GM12801 (cell line): ENCODE measurements around the gene SLC16A10.

ENCODE experiments used
- TF ChIP-seq, protein P1 (sequence below): IDR thresholded peaks from one replicate; pipeline ENCODE4 v1.5.1; 2011; ENCODE audit warnings: control low read depth; ENCODE audit not compliant: insufficient read length; ENCODE audit errors: extremely low read depth

The SLC16A10 gene

GRCh38 chr6:111176760-111177099, 89.4 kb downstream of the SLC16A10 start:
- TF ChIP-seq, protein P1, sequence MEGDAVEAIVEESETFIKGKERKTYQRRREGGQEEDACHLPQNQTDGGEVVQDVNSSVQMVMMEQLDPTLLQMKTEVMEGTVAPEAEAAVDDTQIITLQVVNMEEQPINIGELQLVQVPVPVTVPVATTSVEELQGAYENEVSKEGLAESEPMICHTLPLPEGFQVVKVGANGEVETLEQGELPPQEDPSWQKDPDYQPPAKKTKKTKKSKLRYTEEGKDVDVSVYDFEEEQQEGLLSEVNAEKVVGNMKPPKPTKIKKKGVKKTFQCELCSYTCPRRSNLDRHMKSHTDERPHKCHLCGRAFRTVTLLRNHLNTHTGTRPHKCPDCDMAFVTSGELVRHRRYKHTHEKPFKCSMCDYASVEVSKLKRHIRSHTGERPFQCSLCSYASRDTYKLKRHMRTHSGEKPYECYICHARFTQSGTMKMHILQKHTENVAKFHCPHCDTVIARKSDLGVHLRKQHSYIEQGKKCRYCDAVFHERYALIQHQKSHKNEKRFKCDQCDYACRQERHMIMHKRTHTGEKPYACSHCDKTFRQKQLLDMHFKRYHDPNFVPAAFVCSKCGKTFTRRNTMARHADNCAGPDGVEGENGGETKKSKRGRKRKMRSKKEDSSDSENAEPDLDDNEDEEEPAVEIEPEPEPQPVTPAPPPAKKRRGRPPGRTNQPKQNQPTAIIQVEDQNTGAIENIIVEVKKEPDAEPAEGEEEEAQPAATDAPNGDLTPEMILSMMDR = no peak

GRCh38 chr6:111177131-111177530, 89.8 kb downstream of the SLC16A10 start:
- TF ChIP-seq, protein P1 = no peak

DNA sequence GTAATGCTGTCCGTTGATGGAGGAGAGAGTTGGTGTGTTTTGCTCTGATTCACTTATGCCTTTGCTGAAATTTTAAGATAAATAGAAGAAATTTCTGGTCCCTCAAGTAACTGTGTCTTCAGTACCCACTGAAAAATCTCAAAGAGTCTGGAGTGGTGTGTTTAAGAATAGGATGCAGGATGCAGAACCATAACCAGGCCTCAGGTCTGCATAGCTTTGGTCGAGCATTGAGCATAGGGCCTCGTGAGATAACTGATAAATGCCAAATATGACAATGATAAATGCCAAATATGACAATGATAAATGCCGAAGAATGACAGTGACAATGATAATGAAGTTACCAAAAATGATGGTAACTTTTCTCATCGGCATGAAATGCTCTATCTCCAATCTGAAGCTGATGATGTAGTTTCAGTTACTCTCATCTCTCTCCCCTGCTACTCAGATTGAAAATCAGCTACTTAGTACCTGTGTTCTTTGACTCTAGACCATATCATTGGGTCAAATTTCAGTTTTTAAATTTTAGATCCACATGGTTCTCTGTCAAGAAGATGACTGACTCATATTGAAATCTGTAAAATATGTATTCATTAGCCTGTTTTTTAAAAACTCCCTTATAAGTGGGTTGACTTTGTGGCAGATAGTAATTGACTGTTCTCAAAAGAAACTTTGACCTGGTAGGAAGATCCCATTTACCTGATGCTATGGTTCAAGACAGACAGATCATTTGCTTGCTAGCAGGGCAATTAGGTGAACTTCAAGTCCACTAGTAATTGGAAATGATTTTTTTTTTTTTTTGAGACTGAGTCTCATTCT, 96.6 kb downstream of the SLC16A10 start:
- TF ChIP-seq, protein P1 = no peak

DNA sequence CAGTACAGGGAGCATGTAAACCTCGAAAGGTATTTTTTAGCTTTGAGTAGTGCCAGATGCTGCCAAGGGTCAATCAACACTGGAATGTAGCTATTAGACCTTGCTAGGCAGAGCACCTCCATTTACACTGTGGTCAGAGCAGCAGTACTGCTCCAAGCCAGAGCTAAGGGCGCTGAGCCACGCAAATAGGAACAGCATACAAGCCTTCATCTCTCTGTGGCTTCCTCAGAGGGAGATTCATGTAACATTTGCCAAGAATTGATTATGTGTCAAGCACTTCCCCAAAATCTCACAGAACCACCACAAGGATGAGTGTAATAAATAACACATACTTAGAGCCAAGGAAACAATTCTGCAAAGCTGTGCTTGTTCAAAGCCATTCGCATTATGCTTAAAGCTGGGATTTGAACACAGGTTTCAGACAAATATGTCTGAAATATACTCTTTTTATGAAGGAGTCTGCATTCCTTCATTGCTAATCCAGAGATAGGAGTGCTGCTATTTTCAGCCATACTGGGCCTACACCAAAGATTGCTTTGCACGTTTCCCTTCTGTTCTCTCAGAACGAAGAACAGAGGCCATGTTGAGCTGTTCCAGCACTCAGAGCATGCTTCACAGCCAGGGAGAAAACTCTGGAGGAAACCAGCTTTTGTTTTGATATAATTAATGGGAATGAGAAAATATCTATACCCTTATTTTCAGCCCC, 97.7 kb downstream of the SLC16A10 start:
- TF ChIP-seq, protein P1 = no peak

DNA sequence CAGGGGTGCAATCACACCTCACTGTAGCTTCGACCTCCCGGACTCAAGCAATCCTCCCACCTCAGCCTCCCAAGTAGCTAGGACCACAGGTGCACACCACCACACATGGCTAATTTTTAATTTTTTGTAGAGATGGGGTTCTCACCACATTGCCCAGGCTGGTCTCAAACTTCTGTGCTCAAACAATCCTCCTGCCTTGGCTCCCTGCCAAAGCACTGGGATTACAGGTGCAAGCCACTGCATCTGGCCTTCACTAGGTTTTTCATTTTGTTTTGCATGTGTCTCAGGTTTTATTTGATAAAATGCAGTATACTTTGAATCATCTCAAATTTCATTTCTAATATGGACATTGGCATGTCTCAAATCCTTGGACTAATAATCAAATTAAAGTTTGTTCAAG, 98.7 kb downstream of the SLC16A10 start:
- TF ChIP-seq, protein P1 = no peak

DNA sequence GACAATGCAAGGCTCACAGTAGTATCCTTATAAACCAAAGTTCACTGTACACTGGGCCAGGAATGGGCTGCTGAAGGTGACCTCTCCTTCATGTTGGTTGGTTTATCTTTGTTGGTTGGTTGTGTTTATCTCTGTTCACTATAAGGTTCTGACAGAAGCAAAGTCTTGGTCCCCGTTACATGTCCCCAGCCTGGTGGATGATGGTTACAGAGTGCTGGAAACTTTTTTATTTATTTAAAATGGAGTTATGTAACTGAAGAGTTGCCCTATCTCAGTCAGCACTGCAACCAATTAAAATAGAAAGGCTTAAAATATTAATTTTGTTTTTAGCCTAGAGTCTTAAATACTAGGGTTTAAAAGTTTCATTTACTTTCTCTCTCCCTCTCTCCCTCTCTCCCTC, 100.6 kb downstream of the SLC16A10 start:
- TF ChIP-seq, protein P1 = no peak

DNA sequence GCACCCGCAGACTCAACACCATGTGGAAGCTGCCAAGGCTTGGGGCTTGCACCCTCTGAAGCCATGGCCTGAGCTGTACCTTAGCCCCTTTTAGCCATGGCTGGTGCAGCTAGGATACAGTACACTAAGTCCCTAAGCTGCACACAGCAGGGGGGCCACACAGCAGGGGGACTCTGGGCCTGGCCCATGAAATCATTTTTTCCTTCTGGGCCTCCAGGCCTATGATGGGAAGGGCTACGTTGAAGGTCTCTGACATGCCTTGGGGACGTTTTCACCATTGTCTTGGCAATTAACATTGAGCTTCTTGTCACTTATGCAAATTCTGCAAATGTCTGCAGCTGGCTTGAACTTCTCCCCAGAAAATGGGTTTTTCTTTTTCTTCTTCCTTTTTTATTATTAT, 103.3 kb downstream of the SLC16A10 start:
- TF ChIP-seq, protein P1 = no peak
